ENCODE data around the gene LSM3. TPM values are rescaled to one million over a fixed set of nuclear protein-coding genes. Genes with fewer than 3 reads are reported as not detected.
"Not testable (repeated sequence)": the region's sequence is repeated elsewhere in the genome, so short reads cannot be mapped to it uniquely, and the experiment has no call there.

LSM3 gene
- total and polyA plus RNA-seq, 7 experiments from 2014 or later: 6.0 to 26.2 (median 9.4) TPM

DNA sequence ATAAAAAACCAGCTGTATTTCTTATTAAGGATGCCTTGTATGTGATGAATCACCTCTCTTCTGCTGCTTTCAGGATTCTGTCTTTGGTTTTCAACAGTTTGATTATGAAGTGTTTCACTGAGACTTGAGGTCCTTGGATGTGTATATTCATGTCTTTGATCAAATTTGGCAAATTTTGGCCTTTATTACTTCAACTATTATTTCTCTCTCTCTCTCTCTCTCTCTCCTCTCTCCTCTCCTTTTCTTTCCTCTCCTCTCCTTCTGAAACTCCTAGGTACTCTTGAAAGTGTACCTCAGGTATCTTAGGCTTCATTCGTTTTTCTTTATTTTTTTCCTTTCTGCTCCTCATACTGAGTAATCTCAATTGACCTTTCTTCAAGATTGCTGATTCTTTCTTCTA lies 43.3 kb downstream of the LSM3 start:
- no peak for DNase-seq
- Mint-ChIP-seq H3K9me3 (peaks cover 2 to 35% (median 16%) of the 10 kb centered on the region in 11 donors), H3K4me3 (no peak overlapping the region), H3K27me3 (peaks cover 11 to 32% (median 24%) of the 10 kb centered on the region in 5 donors), H3K27ac (peak overlapping the region in 1 of 9 donors; percentile 40), H3K36me3 (peaks cover 0 to 19% (median 4%) of the 10 kb centered on the region in 5 donors), H3K4me1 (peaks cover 0 to 9% (median 0%) of the 10 kb centered on the region in 7 donors)
- H3K27me3 ChIP-seq (ENCODE audit: control insufficient read depth in 2 of 2, insufficient read depth in 2 of 2, low read length in 2 of 2): no peaks in the 10 kb centered on the region
- no peaks in the 10 kb centered on the region for H3K4me1 ChIP-seq (ENCODE audit: control insufficient read depth in 2 of 2, insufficient read depth in 2 of 2, low read length in 2 of 2)
- ChIA-PET POLR2A (no interaction called here), CTCF (no interaction called here)
- no peak for ATAC-seq
- H3K36me3 ChIP-seq (ENCODE audit: control insufficient read depth in 2 of 3, insufficient read depth in 3 of 3, low read length in 3 of 3): no peaks in the 10 kb centered on the region
- no peak overlapping the region for H3K27ac ChIP-seq (ENCODE audit: low read depth, low read length)
- H3K4me3 ChIP-seq (ENCODE audit: low read length): no peak overlapping the region
- intact Hi-C loops (cut with micrococcal nuclease): no loop called here
- H3K9me3 ChIP-seq (ENCODE audit: control insufficient read depth in 2 of 3, low read length in 3 of 3): no peaks in the 10 kb centered on the region

GRCh38 chr3:14222457-14222856 lies 43.8 kb downstream of the LSM3 start:
- Mint-ChIP-seq H3K9me3 (peaks cover 2 to 35% (median 16%) of the 10 kb centered on the region in 11 donors), H3K4me3 (no peak overlapping the region), H3K36me3 (peaks cover 0 to 19% (median 4%) of the 10 kb centered on the region in 5 donors), H3K4me1 (peaks cover 0 to 7% (median 0%) of the 10 kb centered on the region in 7 donors), H3K27me3 (peaks cover 15 to 32% (median 24%) of the 10 kb centered on the region in 5 donors), H3K27ac (no peak overlapping the region)
- intact Hi-C loops (cut with micrococcal nuclease): no loop called here
- ChIA-PET POLR2A (no interaction called here), CTCF (no interaction called here)
- Histone ChIP-seq H3K4me3 (ENCODE audit: low read length) (no peak overlapping the region), H3K4me1 (ENCODE audit: control insufficient read depth in 2 of 2, insufficient read depth in 2 of 2, low read length in 2 of 2) (no peaks in the 10 kb centered on the region), H3K27me3 (ENCODE audit: control insufficient read depth in 2 of 2, insufficient read depth in 2 of 2, low read length in 2 of 2) (no peaks in the 10 kb centered on the region), H3K27ac (ENCODE audit: low read depth, low read length) (no peak overlapping the region), H3K36me3 (ENCODE audit: control insufficient read depth in 2 of 3, insufficient read depth in 3 of 3, low read length in 3 of 3) (no peaks in the 10 kb centered on the region), H3K9me3 (ENCODE audit: control insufficient read depth in 2 of 3, low read length in 3 of 3) (no peaks in the 10 kb centered on the region)
- ATAC-seq (no peak), DNase-seq (no peak)

DNA sequence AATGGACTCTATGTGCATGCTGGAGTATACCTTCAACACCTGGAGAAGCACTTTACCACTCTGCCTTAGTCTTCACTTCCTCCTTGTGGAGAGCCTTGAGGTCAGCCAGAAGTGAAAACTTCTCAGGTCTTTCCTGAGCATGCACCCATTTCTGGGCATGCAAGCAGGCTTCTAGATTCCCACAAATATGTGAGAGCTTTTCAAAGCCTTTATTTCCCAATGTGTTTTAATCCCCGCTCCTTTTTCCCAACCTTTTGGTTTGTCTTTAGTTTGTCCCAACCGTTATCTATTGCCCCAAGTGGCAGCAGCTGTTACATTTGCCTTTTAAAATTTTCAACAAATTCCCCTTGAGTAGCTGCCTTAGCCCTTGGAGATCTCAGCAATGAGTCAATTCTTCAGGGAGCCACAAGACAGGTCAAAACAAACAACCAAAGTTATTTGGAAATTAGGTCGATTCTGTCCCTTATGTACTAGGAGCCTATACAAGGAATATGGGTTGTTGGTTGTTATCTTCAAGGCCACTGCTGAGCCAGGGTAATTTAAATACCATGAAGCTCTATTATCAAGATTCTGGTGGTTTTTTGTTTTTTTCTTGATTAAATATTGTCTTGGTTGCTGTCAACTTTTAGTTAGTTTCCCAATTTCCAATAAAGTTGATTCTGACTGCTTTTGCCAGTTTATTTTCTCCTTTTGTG lies 44.4 kb downstream of the LSM3 start:
- CTCF ChIA-PET: no interaction called here
- Histone ChIP-seq H3K27me3 (ENCODE audit: control insufficient read depth in 2 of 2, insufficient read depth in 2 of 2, low read length in 2 of 2) (no peaks in the 10 kb centered on the region), H3K4me3 (ENCODE audit: low read length) (no peak overlapping the region), H3K9me3 (ENCODE audit: control insufficient read depth in 2 of 3, low read length in 3 of 3) (no peaks in the 10 kb centered on the region), H3K36me3 (ENCODE audit: control insufficient read depth in 2 of 3, insufficient read depth in 3 of 3, low read length in 3 of 3) (no peaks in the 10 kb centered on the region), H3K4me1 (ENCODE audit: control insufficient read depth in 2 of 2, insufficient read depth in 2 of 2, low read length in 2 of 2) (no peaks in the 10 kb centered on the region), H3K27ac (ENCODE audit: low read depth, low read length) (no peak overlapping the region)
- peaks cover 2 to 35% (median 16%) of the 10 kb centered on the region in 11 donors for H3K9me3 Mint-ChIP-seq
- peaks cover 0 to 21% (median 4%) of the 10 kb centered on the region in 5 donors for H3K36me3 Mint-ChIP-seq
- ATAC-seq: no peak
- H3K4me3 Mint-ChIP-seq: no peak overlapping the region
- H3K27me3 Mint-ChIP-seq: peaks cover 20 to 37% (median 24%) of the 10 kb centered on the region in 5 donors
- DNase-seq: no peak
- intact Hi-C loops (cut with micrococcal nuclease): no loop called here
- POLR2A ChIA-PET: no interaction called here
- H3K4me1 Mint-ChIP-seq: peaks cover 0 to 5% (median 0%) of the 10 kb centered on the region in 7 donors
- H3K27ac Mint-ChIP-seq: no peak overlapping the region

DNA sequence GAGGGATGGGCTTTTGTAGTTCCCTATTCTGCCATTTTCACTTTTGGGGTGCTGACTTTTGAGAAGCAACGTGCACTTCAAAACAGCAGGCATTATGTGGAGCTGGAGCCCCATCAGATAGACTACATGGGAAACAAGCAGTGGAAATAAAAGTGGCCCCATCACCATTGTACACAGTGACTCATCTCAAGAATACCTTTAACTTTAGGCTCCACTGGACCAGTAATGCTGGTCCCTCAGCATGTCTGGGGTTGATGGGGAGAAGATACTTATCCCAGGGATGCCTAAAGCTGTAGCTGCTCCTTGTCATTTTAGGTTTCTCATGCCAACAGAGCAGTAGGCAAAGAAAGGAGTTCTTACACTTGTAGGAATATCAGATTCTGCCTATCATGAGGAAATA lies 45.0 kb downstream of the LSM3 start:
- Histone ChIP-seq H3K4me1 (ENCODE audit: control insufficient read depth in 2 of 2, insufficient read depth in 2 of 2, low read length in 2 of 2) (no peaks in the 10 kb centered on the region), H3K36me3 (ENCODE audit: control insufficient read depth in 2 of 3, insufficient read depth in 3 of 3, low read length in 3 of 3) (no peaks in the 10 kb centered on the region), H3K27me3 (ENCODE audit: control insufficient read depth in 2 of 2, insufficient read depth in 2 of 2, low read length in 2 of 2) (no peaks in the 10 kb centered on the region), H3K4me3 (ENCODE audit: low read length) (no peak overlapping the region), H3K9me3 (ENCODE audit: control insufficient read depth in 2 of 3, low read length in 3 of 3) (no peaks in the 10 kb centered on the region), H3K27ac (ENCODE audit: low read depth, low read length) (no peak overlapping the region)
- no peak for ATAC-seq
- H3K36me3 Mint-ChIP-seq: peaks cover 0 to 21% (median 4%) of the 10 kb centered on the region in 5 donors
- peaks cover 20 to 39% (median 26%) of the 10 kb centered on the region in 5 donors for H3K27me3 Mint-ChIP-seq
- CTCF ChIA-PET: no interaction called here
- POLR2A ChIA-PET: no interaction called here
- peaks cover 2 to 35% (median 16%) of the 10 kb centered on the region in 11 donors for H3K9me3 Mint-ChIP-seq
- intact Hi-C loops (cut with micrococcal nuclease): no loop called here
- no peak overlapping the region for H3K27ac Mint-ChIP-seq
- H3K4me3 Mint-ChIP-seq: no peak overlapping the region
- no peak for DNase-seq
- H3K4me1 Mint-ChIP-seq: peaks cover 0 to 5% (median 0%) of the 10 kb centered on the region in 7 donors

DNA sequence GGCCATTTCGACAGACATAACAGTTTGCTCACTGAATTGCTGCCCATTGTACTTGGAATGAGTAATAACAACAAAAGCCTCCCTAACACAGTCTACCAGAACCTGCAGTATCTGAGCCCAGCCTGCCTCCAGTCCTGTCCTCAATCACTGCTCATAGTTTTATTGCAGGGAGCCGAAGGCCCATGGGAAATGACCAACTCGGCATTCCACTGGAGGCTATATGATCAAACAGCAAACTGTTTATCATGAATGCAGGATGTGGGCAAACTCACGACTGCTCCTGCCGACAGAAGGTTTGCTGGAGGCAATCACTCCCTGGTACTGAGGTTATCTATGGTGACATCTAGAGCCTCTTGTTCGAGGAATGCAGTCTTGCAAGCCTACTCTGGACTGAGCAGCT lies 46.3 kb downstream of the LSM3 start:
- ATAC-seq (no peak), DNase-seq (no peak)
- ChIA-PET POLR2A (no interaction called here), CTCF (no interaction called here)
- H3K36me3 ChIP-seq (ENCODE audit: control insufficient read depth in 2 of 3, insufficient read depth in 3 of 3, low read length in 3 of 3): no peaks in the 10 kb centered on the region
- intact Hi-C loops (cut with micrococcal nuclease): no loop called here
- H3K27me3 Mint-ChIP-seq: peaks cover 20 to 37% (median 26%) of the 10 kb centered on the region in 5 donors
- no peak overlapping the region for H3K4me3 ChIP-seq (ENCODE audit: low read length)
- no peak overlapping the region for H3K27ac Mint-ChIP-seq
- H3K9me3 Mint-ChIP-seq: peaks cover 2 to 32% (median 16%) of the 10 kb centered on the region in 11 donors
- H3K27ac ChIP-seq (ENCODE audit: low read depth, low read length): no peak overlapping the region
- no peaks in the 10 kb centered on the region for H3K4me1 ChIP-seq (ENCODE audit: control insufficient read depth in 2 of 2, insufficient read depth in 2 of 2, low read length in 2 of 2)
- H3K9me3 ChIP-seq (ENCODE audit: control insufficient read depth in 2 of 3, low read length in 3 of 3): no peaks in the 10 kb centered on the region
- H3K4me3 Mint-ChIP-seq: no peak overlapping the region
- no peaks in the 10 kb centered on the region for H3K27me3 ChIP-seq (ENCODE audit: control insufficient read depth in 2 of 2, insufficient read depth in 2 of 2, low read length in 2 of 2)
- H3K4me1 Mint-ChIP-seq: peaks cover 0 to 5% (median 0%) of the 10 kb centered on the region in 7 donors
- peaks cover 0 to 21% (median 4%) of the 10 kb centered on the region in 5 donors for H3K36me3 Mint-ChIP-seq

GRCh38 chr3:14225421-14225820 lies 46.8 kb downstream of the LSM3 start:
- H3K9me3 ChIP-seq (ENCODE audit: control insufficient read depth in 2 of 3, low read length in 3 of 3): no peaks in the 10 kb centered on the region
- Mint-ChIP-seq H3K4me3 (no peak overlapping the region), H3K9me3 (peaks cover 2 to 28% (median 14%) of the 10 kb centered on the region in 11 donors), H3K27me3 (peaks cover 25 to 34% (median 29%) of the 10 kb centered on the region in 5 donors), H3K36me3 (peaks cover 0 to 21% (median 5%) of the 10 kb centered on the region in 5 donors), H3K4me1 (peaks cover 0 to 5% (median 0%) of the 10 kb centered on the region in 7 donors), H3K27ac (no peak overlapping the region)
- CTCF ChIA-PET: no interaction called here
- no peak overlapping the region for H3K4me3 ChIP-seq (ENCODE audit: low read length)
- no peaks in the 10 kb centered on the region for H3K4me1 ChIP-seq (ENCODE audit: control insufficient read depth in 2 of 2, insufficient read depth in 2 of 2, low read length in 2 of 2)
- no peaks in the 10 kb centered on the region for H3K27me3 ChIP-seq (ENCODE audit: control insufficient read depth in 2 of 2, insufficient read depth in 2 of 2, low read length in 2 of 2)
- no peak overlapping the region for H3K27ac ChIP-seq (ENCODE audit: low read depth, low read length)
- ATAC-seq (no peak), DNase-seq (no peak)
- intact Hi-C loops (cut with micrococcal nuclease): no loop called here
- POLR2A ChIA-PET: no interaction called here
- H3K36me3 ChIP-seq (ENCODE audit: control insufficient read depth in 2 of 3, insufficient read depth in 3 of 3, low read length in 3 of 3): no peaks in the 10 kb centered on the region

DNA sequence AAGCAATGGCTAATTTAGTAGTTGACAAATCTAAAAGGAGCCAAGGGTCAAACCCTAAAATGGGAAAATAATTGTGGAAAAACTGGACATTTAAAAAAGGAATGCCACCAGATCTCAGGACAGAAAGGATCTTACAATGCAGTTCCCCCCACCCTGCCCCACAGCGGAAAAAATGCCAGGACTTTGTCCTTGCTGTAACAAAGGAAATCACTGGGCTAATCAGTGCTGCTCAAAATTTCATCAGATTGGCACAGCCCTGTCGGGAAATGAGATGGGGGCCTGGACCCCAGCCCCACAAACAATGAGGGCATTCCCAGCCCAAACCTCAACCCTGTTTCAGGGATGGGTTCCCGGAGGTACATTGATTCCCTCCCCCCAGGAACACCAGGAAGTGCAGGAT lies 47.7 kb downstream of the LSM3 start:
- H3K36me3 ChIP-seq (ENCODE audit: control insufficient read depth in 2 of 3, insufficient read depth in 3 of 3, low read length in 3 of 3); H3K27ac Mint-ChIP-seq; H3K27ac ChIP-seq (ENCODE audit: low read depth, low read length); H3K4me3 ChIP-seq (ENCODE audit: low read length); H3K4me3 Mint-ChIP-seq; ATAC-seq; CTCF ChIA-PET; H3K4me1 ChIP-seq (ENCODE audit: control insufficient read depth in 2 of 2, insufficient read depth in 2 of 2, low read length in 2 of 2); DNase-seq; intact Hi-C loops (cut with micrococcal nuclease); H3K9me3 ChIP-seq (ENCODE audit: control insufficient read depth in 2 of 3, low read length in 3 of 3); POLR2A ChIA-PET; H3K27me3 ChIP-seq (ENCODE audit: control insufficient read depth in 2 of 2, insufficient read depth in 2 of 2, low read length in 2 of 2); H3K4me1 Mint-ChIP-seq: not testable (repeated sequence)
- peaks cover 0 to 19% (median 9%) of the 10 kb centered on the region in 11 donors for H3K9me3 Mint-ChIP-seq
- H3K36me3 Mint-ChIP-seq: peaks cover 0 to 15% (median 5%) of the 10 kb centered on the region in 5 donors
- H3K27me3 Mint-ChIP-seq: peaks cover 26 to 37% (median 32%) of the 10 kb centered on the region in 5 donors
